ENCODE measurements around the gene ECT2L. TPM values are rescaled to one million over a fixed set of nuclear protein-coding genes. Genes with fewer than 3 reads are reported as not detected.

ECT2L gene
- total RNA-seq, 1 experiment from 2014 or later, result not detected

- Histone ChIP-seq H3K27me3 (replicated peaks; ENCODE audit: control insufficient read depth, insufficient read depth, low read length) (no peaks in the 10 kb centered on the region), H3K4me1 (no peaks in the 10 kb centered on the region), H3K9me3 (no peaks in the 10 kb centered on the region), H3K36me3 (ENCODE audit: control insufficient read depth, insufficient read depth, low read length) (no peaks in the 10 kb centered on the region), H3K4me3 (ENCODE audit: low read depth, low read length) (no peak overlapping the region)
- H3K9me3 Mint-ChIP-seq (ENCODE audit: unreplicated experiment), result no peaks in the 10 kb centered on the region
- no peak overlapping the region for H3K27ac Mint-ChIP-seq (ENCODE audit: unreplicated experiment)
- no peaks in the 10 kb centered on the region for H3K27me3 Mint-ChIP-seq (ENCODE audit: insufficient read depth, unreplicated experiment)
- peak in 1 of 2 experiments; percentile 25 for DNase-seq
- POLR2A ChIA-PET, result no interaction called here
- intact Hi-C loops (cut with micrococcal nuclease; ENCODE audit: unreplicated experiment), result loop anchor here (1.0 to 5.0 kb wide), 4 partner anchors 74 to 649 kb away; no protein-coding TSS in a partner anchor
- H3K4me1 Mint-ChIP-seq (ENCODE audit: low read depth, unreplicated experiment), result no peaks in the 10 kb centered on the region
- TF ChIP-seq CTCF (IDR thresholded peaks at IDR 0.05; ENCODE audit: insufficient read depth in 1 of 2, low read depth in 1 of 2, low read length in 1 of 2, severe bottlenecking in 1 of 2, unreplicated experiment in 1 of 2), result peak; percentile 40 to 49
- H3K4me3 Mint-ChIP-seq (ENCODE audit: unreplicated experiment), result no peak overlapping the region
- H3K36me3 Mint-ChIP-seq (ENCODE audit: insufficient read depth, unreplicated experiment), result no peaks in the 10 kb centered on the region
- no TSS peak for BruUV-seq (replicated peaks)
- CTCF ChIA-PET, result interaction anchor here (0.6 to 1.1 kb wide), 4 partner anchors 13 to 650 kb away, joined by 3 to 4 read pairs (median 3); no protein-coding TSS in a partner anchor
Measured at GRCh38 chr6:138765896-138766655, 29.8 kb upstream of the ECT2L start.

- Histone ChIP-seq H3K27me3 (replicated peaks; ENCODE audit: control insufficient read depth, insufficient read depth, low read length) (no peaks in the 10 kb centered on the region), H3K4me1 (no peaks in the 10 kb centered on the region; the same call in 1 of the 2 replicates), H3K4me3 (ENCODE audit: low read depth, low read length) (no peak overlapping the region), H3K9me3 (no peaks in the 10 kb centered on the region), H3K36me3 (ENCODE audit: control insufficient read depth, insufficient read depth, low read length) (no peaks in the 10 kb centered on the region)
- intact Hi-C loops (cut with micrococcal nuclease; ENCODE audit: unreplicated experiment), result loop anchor here (5.0 kb wide), 1 partner anchor 652 kb away; no protein-coding TSS in a partner anchor
- Mint-ChIP-seq H3K4me1 (ENCODE audit: low read depth, unreplicated experiment) (no peaks in the 10 kb centered on the region), H3K4me3 (ENCODE audit: unreplicated experiment) (no peak overlapping the region), H3K36me3 (ENCODE audit: insufficient read depth, unreplicated experiment) (peaks cover 7% of the 10 kb centered on the region), H3K27me3 (ENCODE audit: insufficient read depth, unreplicated experiment) (no peaks in the 10 kb centered on the region), H3K9me3 (ENCODE audit: unreplicated experiment) (no peaks in the 10 kb centered on the region), H3K27ac (ENCODE audit: unreplicated experiment) (no peak overlapping the region)
- no peak for TF ChIP-seq CTCF (IDR thresholded peaks at IDR 0.05; ENCODE audit: insufficient read depth in 1 of 2, low read depth in 1 of 2, low read length in 1 of 2, severe bottlenecking in 1 of 2, unreplicated experiment in 1 of 2)
- POLR2A ChIA-PET, result no interaction called here
- CTCF ChIA-PET, result no interaction called here
- no TSS peak for BruUV-seq (replicated peaks)
- DNase-seq, result no peak
Measured at GRCh38 chr6:138769102-138769676, 26.7 kb upstream of the ECT2L start.

- Histone ChIP-seq H3K4me1 (no peaks in the 10 kb centered on the region; the same call in 1 of the 2 replicates), H3K27me3 (replicated peaks; ENCODE audit: control insufficient read depth, insufficient read depth, low read length) (no peaks in the 10 kb centered on the region), H3K36me3 (ENCODE audit: control insufficient read depth, insufficient read depth, low read length) (no peaks in the 10 kb centered on the region), H3K4me3 (ENCODE audit: low read depth, low read length) (peak overlapping the region; percentile 63), H3K9me3 (no peaks in the 10 kb centered on the region)
- no peak for TF ChIP-seq CTCF (IDR thresholded peaks at IDR 0.05; ENCODE audit: insufficient read depth in 1 of 2, low read depth in 1 of 2, low read length in 1 of 2, severe bottlenecking in 1 of 2, unreplicated experiment in 1 of 2)
- peak overlapping the region; percentile 86 for H3K4me3 Mint-ChIP-seq (ENCODE audit: unreplicated experiment)
- peaks cover 7% of the 10 kb centered on the region for H3K36me3 Mint-ChIP-seq (ENCODE audit: insufficient read depth, unreplicated experiment)
- H3K27ac Mint-ChIP-seq (ENCODE audit: unreplicated experiment), result peak overlapping the region; percentile 96
- POLR2A ChIA-PET, result no interaction called here
- CTCF ChIA-PET, result interaction anchor here (0.5 to 0.9 kb wide), 2 partner anchors 216 to 511 kb away, joined by 3 read pairs; no protein-coding TSS in a partner anchor
- H3K27me3 Mint-ChIP-seq (ENCODE audit: insufficient read depth, unreplicated experiment), result no peaks in the 10 kb centered on the region
- intact Hi-C loops (cut with micrococcal nuclease; ENCODE audit: unreplicated experiment), result no loop called here
- no peaks in the 10 kb centered on the region for H3K9me3 Mint-ChIP-seq (ENCODE audit: unreplicated experiment)
- BruUV-seq (replicated peaks), result no TSS peak
- no peak for DNase-seq
- no peaks in the 10 kb centered on the region for H3K4me1 Mint-ChIP-seq (ENCODE audit: low read depth, unreplicated experiment)
Measured at GRCh38 chr6:138772596-138773176, 23.2 kb upstream of the ECT2L start.

Data from Caco-2 (cell line).